OCI-LY7 (cell line): Measurements from ENCODE around the gene TYROBP.

Experiments
- EZH2phosphoT487 ChIP-seq: fragments of 200-600 bp; sonication (generic); IDR thresholded peaks from 2 replicates; pipeline ENCODE4 v1.6.1; 2018; ENCODE audit warnings: low read depth, borderline replicate concordance, mild to moderate bottlenecking, mixed run types, antibody characterized with exemption, low read length, moderate library complexity, mixed read lengths
- TF ChIP-seq, protein P1 (sequence below): fragments of 200-600 bp; sonication (generic); conservative IDR thresholded peaks from 2 replicates; pipeline ENCODE4 v1.5.1; 2014; ENCODE audit warnings: mild to moderate bottlenecking, antibody characterized with exemption, low read length, moderate library complexity, mixed read lengths

- TF ChIP-seq, protein P1, sequence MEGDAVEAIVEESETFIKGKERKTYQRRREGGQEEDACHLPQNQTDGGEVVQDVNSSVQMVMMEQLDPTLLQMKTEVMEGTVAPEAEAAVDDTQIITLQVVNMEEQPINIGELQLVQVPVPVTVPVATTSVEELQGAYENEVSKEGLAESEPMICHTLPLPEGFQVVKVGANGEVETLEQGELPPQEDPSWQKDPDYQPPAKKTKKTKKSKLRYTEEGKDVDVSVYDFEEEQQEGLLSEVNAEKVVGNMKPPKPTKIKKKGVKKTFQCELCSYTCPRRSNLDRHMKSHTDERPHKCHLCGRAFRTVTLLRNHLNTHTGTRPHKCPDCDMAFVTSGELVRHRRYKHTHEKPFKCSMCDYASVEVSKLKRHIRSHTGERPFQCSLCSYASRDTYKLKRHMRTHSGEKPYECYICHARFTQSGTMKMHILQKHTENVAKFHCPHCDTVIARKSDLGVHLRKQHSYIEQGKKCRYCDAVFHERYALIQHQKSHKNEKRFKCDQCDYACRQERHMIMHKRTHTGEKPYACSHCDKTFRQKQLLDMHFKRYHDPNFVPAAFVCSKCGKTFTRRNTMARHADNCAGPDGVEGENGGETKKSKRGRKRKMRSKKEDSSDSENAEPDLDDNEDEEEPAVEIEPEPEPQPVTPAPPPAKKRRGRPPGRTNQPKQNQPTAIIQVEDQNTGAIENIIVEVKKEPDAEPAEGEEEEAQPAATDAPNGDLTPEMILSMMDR, result peak; percentile 82
- TF ChIP-seq EZH2phosphoT487, result no peak
Observed at GRCh38 chr19:35882114-35882832, 25.8 kb downstream of the TYROBP start.
